ENCODE measurements around the gene MYF5.

Gene MYF5

GRCh38 chr12:80717856-80718255, 1.1 kb downstream of the MYF5 start:
- TF ChIP-seq TEAD4 (IDR thresholded peaks at IDR 0.05): no peak
- TF ChIP-seq ZBTB7A (IDR thresholded peaks at IDR 0.05; ENCODE audit: low read depth): no peak
- no peak for TF ChIP-seq FOXM1 (IDR thresholded peaks at IDR 0.05; ENCODE audit: borderline replicate concordance, low read depth)
- no peak for TF ChIP-seq REST (IDR thresholded peaks at IDR 0.05; ENCODE audit: low read depth)
- no peak for TF ChIP-seq USF1 (IDR thresholded peaks at IDR 0.05)
- TF ChIP-seq YY1 (IDR thresholded peaks at IDR 0.05; ENCODE audit: low read depth): no peak
- no peak for TF ChIP-seq CEBPB (IDR thresholded peaks at IDR 0.05)
- TF ChIP-seq NFIC (IDR thresholded peaks at IDR 0.05): no peak
- no peak for TF ChIP-seq MAX (IDR thresholded peaks at IDR 0.05)

GRCh38 chr12:80720516-80720915, 3.8 kb downstream of the MYF5 start:
- no peak for TF ChIP-seq EGR1 (IDR thresholded peaks at IDR 0.05)
- no peak for TF ChIP-seq REST (IDR thresholded peaks at IDR 0.05; ENCODE audit: low read depth)
- no peak for TF ChIP-seq ZBTB7A (IDR thresholded peaks at IDR 0.05; ENCODE audit: low read depth)
- no peak for TF ChIP-seq RAD21 (IDR thresholded peaks at IDR 0.05; ENCODE audit: low read depth)
- TF ChIP-seq YY1 (IDR thresholded peaks at IDR 0.05; ENCODE audit: low read depth): no peak
- no peak for TF ChIP-seq FOXM1 (IDR thresholded peaks at IDR 0.05; ENCODE audit: borderline replicate concordance, low read depth)
- no peak for TF ChIP-seq TAF1 (IDR thresholded peaks at IDR 0.05; ENCODE audit: low read depth)
- no peak for TF ChIP-seq EP300 (IDR thresholded peaks at IDR 0.05; ENCODE audit: borderline replicate concordance)
- no peak for TF ChIP-seq NFIC (IDR thresholded peaks at IDR 0.05)
- TF ChIP-seq TEAD4 (IDR thresholded peaks at IDR 0.05): no peak
- no peak for TF ChIP-seq MAX (IDR thresholded peaks at IDR 0.05)
- TF ChIP-seq CREB1 (IDR thresholded peaks at IDR 0.05; ENCODE audit: low read depth): no peak
- TF ChIP-seq USF1 (IDR thresholded peaks at IDR 0.05): no peak
- TF ChIP-seq TCF12 (IDR thresholded peaks at IDR 0.05; ENCODE audit: low read depth): no peak
- TF ChIP-seq CEBPB (IDR thresholded peaks at IDR 0.05): no peak

GRCh38 chr12:80721326-80721725, 4.6 kb downstream of the MYF5 start:
- no peak for TF ChIP-seq USF1 (IDR thresholded peaks at IDR 0.05)
- no peak for TF ChIP-seq TEAD4 (IDR thresholded peaks at IDR 0.05)
- no peak for TF ChIP-seq CEBPB (IDR thresholded peaks at IDR 0.05)
- no peak for TF ChIP-seq REST (IDR thresholded peaks at IDR 0.05; ENCODE audit: low read depth)
- no peak for TF ChIP-seq NFIC (IDR thresholded peaks at IDR 0.05)
- no peak for TF ChIP-seq TAF1 (IDR thresholded peaks at IDR 0.05; ENCODE audit: low read depth)

GRCh38 chr12:80745851-80746505, 29.3 kb downstream of the MYF5 start:
- no peak for TF ChIP-seq EGR1 (IDR thresholded peaks at IDR 0.05)
- no peak for TF ChIP-seq REST (IDR thresholded peaks at IDR 0.05; ENCODE audit: low read depth)
- no peak for TF ChIP-seq EP300 (IDR thresholded peaks at IDR 0.05; ENCODE audit: borderline replicate concordance)
- TF ChIP-seq TEAD4 (IDR thresholded peaks at IDR 0.05): no peak
- TF ChIP-seq MAX (IDR thresholded peaks at IDR 0.05): no peak
- TF ChIP-seq YY1 (IDR thresholded peaks at IDR 0.05; ENCODE audit: low read depth): no peak
- no peak for TF ChIP-seq FOXM1 (IDR thresholded peaks at IDR 0.05; ENCODE audit: borderline replicate concordance, low read depth)
- TF ChIP-seq NFIC (IDR thresholded peaks at IDR 0.05): no peak
- no peak for TF ChIP-seq TCF12 (IDR thresholded peaks at IDR 0.05; ENCODE audit: low read depth)
- no peak for TF ChIP-seq CREB1 (IDR thresholded peaks at IDR 0.05; ENCODE audit: low read depth)
- no peak for TF ChIP-seq ZBTB7A (IDR thresholded peaks at IDR 0.05; ENCODE audit: low read depth)
- no peak for TF ChIP-seq CEBPB (IDR thresholded peaks at IDR 0.05)
- no peak for TF ChIP-seq USF1 (IDR thresholded peaks at IDR 0.05)
- no peak for TF ChIP-seq TAF1 (IDR thresholded peaks at IDR 0.05; ENCODE audit: low read depth)
- TF ChIP-seq RAD21 (IDR thresholded peaks at IDR 0.05; ENCODE audit: low read depth): no peak

All from Ishikawa (cell line).